Stimulated activated CD4-positive, alpha-beta T cell treated with anti-CD3 and anti-CD28 coated beads, Interleukin-4, amount 100 ng/mL, for 4 hours (primary cell): ENCODE data around the gene NPEPL1.

Experiments used
- DNase-seq, 2 experiments: peaks; one replicate each; pipeline ENCODE4 v3.0.0-alpha.2; 2020

NPEPL1 gene

GRCh38 chr20:58702859-58703648 is 10.5 kb downstream of the NPEPL1 start:
- no peak for DNase-seq

GRCh38 chr20:58703765-58704371 is 11.3 kb downstream of the NPEPL1 start:
- DNase-seq, result no peak

- DNase-seq, result no peak
Observed at GRCh38 chr20:58705208-58705926, 12.8 kb downstream of the NPEPL1 start.

GRCh38 chr20:58706150-58706892 is 13.7 kb downstream of the NPEPL1 start:
- DNase-seq, result no peak

- DNase-seq, result no peak
Observed at GRCh38 chr20:58706975-58707681, 14.5 kb downstream of the NPEPL1 start.

GRCh38 chr20:58707770-58708169 is 15.2 kb downstream of the NPEPL1 start:
- DNase-seq, result no peak

- no peak for DNase-seq
Observed at GRCh38 chr20:58708246-58708931, 15.8 kb downstream of the NPEPL1 start.

DNA sequence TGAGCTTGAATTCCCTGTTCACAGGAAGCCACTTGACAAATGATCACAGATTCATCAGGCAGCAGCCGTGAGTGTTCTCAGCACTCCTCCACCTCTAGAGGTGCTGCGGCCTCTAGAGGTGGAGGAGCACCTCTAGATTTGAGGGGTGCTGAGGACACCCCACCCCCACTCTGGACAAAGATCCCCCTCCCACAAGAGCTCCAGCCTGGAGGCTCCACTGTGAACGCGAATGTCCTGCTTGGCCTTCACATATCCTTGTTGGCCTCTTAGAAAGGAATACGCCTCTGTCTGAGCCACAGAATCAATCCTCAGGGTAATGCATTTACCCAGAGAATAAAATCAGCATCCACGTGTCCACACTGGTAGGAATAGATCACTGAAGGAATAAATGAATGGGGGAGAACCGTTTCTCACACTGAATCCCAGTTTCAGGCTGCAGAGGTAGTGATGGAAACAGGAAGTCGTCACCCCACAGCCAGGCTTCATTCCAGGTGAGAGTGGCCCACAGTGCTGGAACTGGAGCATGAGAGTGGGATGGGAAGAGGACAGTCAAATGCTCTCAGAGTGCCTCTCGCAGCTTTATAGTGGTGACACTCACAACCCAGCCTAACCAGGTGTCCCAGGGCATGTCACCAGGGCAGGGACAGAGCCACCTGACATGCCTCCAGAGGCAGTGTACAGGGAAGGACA is 16.6 kb downstream of the NPEPL1 start:
- DNase-seq, result no peak

GRCh38 chr20:58709703-58710039 is 17.1 kb downstream of the NPEPL1 start:
- DNase-seq, result no peak

DNA sequence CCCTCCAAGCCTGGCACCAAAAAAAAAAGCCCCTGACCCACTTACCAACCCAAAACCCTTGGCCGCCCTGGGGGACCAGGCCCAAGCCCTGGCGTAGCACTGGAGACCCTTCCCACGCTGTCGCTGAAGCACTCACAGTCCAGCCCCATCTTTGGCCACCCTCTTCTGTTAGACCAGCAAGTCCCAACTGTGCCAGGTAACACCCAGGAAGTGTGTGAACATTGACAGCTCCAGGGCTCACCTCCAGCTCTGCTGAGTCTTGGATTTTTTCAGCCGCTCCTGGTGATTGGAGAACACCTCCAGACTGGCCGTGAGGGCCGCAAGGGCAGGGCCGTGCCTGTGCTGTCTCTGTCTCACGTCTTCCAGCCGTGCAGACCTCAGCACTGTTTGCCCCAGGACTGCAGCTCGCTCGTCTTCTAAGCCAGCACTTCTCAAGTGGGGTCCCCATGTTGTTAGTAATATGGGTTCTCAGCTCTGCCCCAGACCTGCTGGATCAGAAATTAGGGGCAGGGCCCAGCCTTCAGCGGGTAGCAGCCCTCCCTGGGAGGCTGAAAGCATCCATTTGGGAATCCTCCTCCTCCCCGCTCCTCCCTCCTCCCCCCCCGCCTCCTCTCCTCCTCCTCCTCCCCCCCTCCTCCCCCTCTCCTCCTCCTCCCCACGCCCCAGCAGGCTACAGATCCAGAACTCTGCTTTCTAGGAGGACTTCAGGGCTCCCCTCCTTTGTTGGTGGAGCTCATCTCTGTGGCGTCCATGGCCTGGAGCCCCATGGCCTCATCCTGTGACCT is 18.1 kb downstream of the NPEPL1 start:
- no peak for DNase-seq

DNA sequence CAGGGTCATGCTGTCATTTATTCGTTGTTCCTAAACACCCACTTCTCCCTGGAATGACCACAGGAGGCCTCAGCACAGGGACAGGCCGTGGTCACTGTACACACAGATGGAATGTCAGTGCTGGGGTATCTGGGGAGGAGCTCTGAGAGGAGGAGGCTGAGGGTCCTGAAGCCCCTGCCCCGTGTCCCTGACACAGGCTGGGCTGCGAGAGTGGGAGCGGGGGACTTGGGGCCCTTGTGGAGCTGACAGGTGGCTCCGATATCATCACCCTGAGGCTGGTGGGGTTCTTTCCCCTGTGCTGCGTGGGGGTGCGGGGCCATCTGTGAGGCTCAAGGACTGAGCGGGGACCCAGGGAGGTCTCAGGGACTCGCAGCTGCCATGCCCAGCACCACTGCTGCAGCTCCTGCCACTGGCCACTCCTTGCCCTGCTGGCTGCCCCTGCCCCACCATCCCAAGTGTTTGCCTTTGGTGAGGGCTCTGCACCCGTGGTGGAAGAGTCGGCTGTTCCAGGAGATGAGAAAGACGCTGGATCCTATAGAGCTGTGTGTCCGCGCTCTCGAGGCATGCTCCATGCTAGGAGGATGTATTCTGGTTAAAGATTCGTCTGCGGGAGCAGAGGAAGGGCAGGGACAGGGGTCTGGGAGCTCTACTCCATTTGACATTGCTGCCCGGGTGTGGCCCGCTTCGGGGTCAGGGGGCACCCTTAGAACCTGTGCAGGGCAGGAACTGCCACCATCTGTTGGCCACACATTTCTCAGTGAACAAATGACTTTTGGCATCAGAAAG is 18.9 kb downstream of the NPEPL1 start:
- DNase-seq, result no peak

DNA sequence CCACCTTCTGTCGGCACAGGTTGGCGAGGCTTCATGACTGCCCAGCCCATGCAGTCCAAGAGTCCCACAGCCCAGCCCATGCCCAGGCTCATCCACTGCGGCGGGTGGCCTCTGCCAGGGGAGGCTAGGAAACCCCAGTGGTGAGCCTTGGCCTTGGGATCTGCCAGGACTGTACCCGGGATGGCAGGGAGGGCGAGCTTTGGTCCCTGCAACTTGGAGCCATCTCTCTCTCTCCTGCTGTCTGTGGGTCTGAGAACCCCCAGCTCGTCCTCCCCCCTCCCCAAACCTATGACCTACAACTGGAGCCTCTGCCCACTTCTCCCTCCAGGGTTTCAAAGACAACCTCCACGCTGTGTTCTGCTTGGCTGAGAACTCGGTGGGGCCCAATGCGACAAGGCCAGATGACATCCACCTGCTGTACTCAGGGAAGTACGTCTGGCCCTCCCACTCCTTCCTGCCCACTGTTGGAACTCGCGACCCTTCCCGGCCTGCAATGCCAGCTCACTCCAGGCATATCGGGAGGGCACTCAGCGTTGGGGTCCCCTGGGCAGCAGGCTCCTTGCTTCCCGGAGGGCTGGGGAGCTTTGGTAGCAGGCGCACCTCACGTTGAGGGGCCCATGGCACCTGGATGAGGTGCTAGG is 19.7 kb downstream of the NPEPL1 start:
- no peak for DNase-seq

- no peak for DNase-seq
Observed at GRCh38 chr20:58712806-58713731, 20.5 kb downstream of the NPEPL1 start.

- DNase-seq, result no peak
Observed at GRCh38 chr20:58713801-58714339, 21.3 kb downstream of the NPEPL1 start.

DNA sequence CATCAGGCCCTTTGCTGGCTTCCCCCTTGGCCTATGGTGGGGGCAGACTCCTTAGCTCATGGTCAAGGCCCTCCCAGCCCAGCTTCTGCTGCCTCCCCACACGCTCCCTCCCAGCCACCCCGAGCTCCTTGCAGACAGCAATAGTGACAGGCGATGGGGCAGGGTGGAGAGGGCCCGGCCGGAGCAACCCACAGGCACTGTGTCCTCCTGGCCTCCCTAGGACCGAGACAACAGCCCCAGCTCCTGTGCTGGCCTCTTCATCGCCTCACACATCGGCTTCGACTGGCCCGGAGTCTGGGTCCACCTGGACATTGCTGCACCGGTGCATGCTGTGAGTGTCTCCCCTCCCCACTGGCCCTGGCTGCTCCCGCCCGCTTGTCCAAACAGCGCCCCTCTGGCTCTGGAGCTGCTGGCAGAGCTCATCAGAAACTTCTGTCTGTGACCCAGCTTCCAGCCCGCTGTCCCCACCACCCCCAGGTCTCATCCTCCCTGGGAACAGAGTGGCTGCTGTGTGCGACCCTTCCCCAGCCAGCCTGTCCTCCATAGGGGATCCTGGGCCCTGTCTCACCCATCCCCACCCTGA is 21.8 kb downstream of the NPEPL1 start:
- DNase-seq, result no peak

GRCh38 chr20:58714923-58715351 is 22.3 kb downstream of the NPEPL1 start:
- no peak for DNase-seq

DNA sequence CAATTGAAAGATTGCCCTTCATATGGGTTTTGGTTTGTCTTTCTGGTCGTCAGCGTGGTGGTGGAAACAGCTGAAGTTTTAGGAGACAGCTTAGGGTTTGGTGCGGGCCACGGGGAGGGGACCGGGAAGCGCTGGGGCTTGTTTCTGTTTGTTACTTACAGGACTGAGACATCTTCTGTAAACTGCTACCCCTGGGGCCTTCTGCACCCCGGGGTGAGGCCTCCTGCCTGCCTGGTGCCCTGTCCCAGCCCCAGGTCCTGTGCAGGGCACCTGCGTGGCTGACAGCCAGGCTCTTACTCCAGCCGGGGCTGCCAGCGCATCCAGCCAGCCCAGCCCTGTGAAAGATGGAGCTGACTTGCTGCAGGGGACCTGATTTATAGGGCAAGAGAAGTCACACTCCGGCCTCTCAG is 22.8 kb downstream of the NPEPL1 start:
- no peak for DNase-seq
